Stimulated activated naive CD4-positive, alpha-beta T cell treated with Interleukin-2 at 50 U/mL for 16 hours (primary cell): ENCODE results near the gene GPC5.

Experiments used
- DNase-seq: peaks from one replicate; lab custom pipeline; 2025; lab: John Stamatoyannopoulos, UW

GPC5 gene

GRCh38 chr13:92377396-92377795 is 979.0 kb downstream of the GPC5 start:
- DNase-seq: no peak

GRCh38 chr13:92379371-92379770 is 981.0 kb downstream of the GPC5 start:
- DNase-seq: no peak

- no peak for DNase-seq
Measured at GRCh38 chr13:92384410-92384809, 986.0 kb downstream of the GPC5 start.

GRCh38 chr13:92387245-92387644 is 988.8 kb downstream of the GPC5 start:
- DNase-seq: no peak

GRCh38 chr13:92390217-92390616 is 991.8 kb downstream of the GPC5 start:
- no peak for DNase-seq

- no peak for DNase-seq
Measured at GRCh38 chr13:92403606-92404005, 1005.2 kb downstream of the GPC5 start.

- DNase-seq: no peak
Measured at GRCh38 chr13:92407858-92408257, 1009.4 kb downstream of the GPC5 start.

GRCh38 chr13:92412481-92412880 is 1014.1 kb downstream of the GPC5 start:
- no peak for DNase-seq

- no peak for DNase-seq
Measured at GRCh38 chr13:92412996-92413395, 1014.6 kb downstream of the GPC5 start.

- no peak for DNase-seq
Measured at GRCh38 chr13:92413452-92413851, 1015.0 kb downstream of the GPC5 start.

GRCh38 chr13:92414851-92415250 is 1016.4 kb downstream of the GPC5 start:
- DNase-seq: no peak

GRCh38 chr13:92415781-92416180 is 1017.4 kb downstream of the GPC5 start:
- no peak for DNase-seq

GRCh38 chr13:92418818-92419412 is 1020.5 kb downstream of the GPC5 start:
- no peak for DNase-seq

- no peak for DNase-seq
Measured at GRCh38 chr13:92429231-92429630, 1030.8 kb downstream of the GPC5 start.

- DNase-seq: no peak
Measured at GRCh38 chr13:92433386-92433785, 1035.0 kb downstream of the GPC5 start.

- DNase-seq: no peak
Measured at GRCh38 chr13:92433963-92434362, 1035.5 kb downstream of the GPC5 start.

- DNase-seq: no peak
Measured at GRCh38 chr13:92436924-92437323, 1038.5 kb downstream of the GPC5 start.

- DNase-seq: no peak
Measured at GRCh38 chr13:92444244-92444643, 1045.8 kb downstream of the GPC5 start.

- no peak for DNase-seq
Measured at GRCh38 chr13:92451060-92451459, 1052.6 kb downstream of the GPC5 start.

GRCh38 chr13:92452840-92453239 is 1054.4 kb downstream of the GPC5 start:
- DNase-seq: no peak

- no peak for DNase-seq
Measured at GRCh38 chr13:92459306-92459705, 1060.9 kb downstream of the GPC5 start.

- DNase-seq: no peak
Measured at GRCh38 chr13:92460479-92460878, 1062.1 kb downstream of the GPC5 start.

- no peak for DNase-seq
Measured at GRCh38 chr13:92461402-92461801, 1063.0 kb downstream of the GPC5 start.

- DNase-seq: no peak
Measured at GRCh38 chr13:92461831-92462230, 1063.4 kb downstream of the GPC5 start.

- no peak for DNase-seq
Measured at GRCh38 chr13:92463134-92463533, 1064.7 kb downstream of the GPC5 start.
